Body of pancreas (tissue), 4 donors: Measurements from ENCODE around the gene TEX53.

Source experiments
- POLR2A ChIP-seq, 3 donors: fragments of 450-650 bp; IDR thresholded peaks; one replicate each; pipeline ENCODE4 v1.6.1; 2016; ENCODE audit warnings: antibody characterized with exemption in 3 of 3, mild to moderate bottlenecking in 2 of 3
- TF ChIP-seq, protein P1 (sequence below), 7 experiments: fragments of 450-650 bp in 4 of 7; fragments of 200-600 bp in 3 of 7; sonication (generic) in 3 of 7; IDR thresholded peaks; one replicate each; pipeline ENCODE4 v1.5.1; 2016 to 2019; ENCODE audit warnings: antibody characterized with exemption in 7 of 7

GRCh38 chr9:114693248-114693855 lies 35.7 kb upstream of the TEX53 start:
- no peak for TF ChIP-seq POLR2A (IDR thresholded peaks at IDR 0.05)
- TF ChIP-seq, protein P1, sequence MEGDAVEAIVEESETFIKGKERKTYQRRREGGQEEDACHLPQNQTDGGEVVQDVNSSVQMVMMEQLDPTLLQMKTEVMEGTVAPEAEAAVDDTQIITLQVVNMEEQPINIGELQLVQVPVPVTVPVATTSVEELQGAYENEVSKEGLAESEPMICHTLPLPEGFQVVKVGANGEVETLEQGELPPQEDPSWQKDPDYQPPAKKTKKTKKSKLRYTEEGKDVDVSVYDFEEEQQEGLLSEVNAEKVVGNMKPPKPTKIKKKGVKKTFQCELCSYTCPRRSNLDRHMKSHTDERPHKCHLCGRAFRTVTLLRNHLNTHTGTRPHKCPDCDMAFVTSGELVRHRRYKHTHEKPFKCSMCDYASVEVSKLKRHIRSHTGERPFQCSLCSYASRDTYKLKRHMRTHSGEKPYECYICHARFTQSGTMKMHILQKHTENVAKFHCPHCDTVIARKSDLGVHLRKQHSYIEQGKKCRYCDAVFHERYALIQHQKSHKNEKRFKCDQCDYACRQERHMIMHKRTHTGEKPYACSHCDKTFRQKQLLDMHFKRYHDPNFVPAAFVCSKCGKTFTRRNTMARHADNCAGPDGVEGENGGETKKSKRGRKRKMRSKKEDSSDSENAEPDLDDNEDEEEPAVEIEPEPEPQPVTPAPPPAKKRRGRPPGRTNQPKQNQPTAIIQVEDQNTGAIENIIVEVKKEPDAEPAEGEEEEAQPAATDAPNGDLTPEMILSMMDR (IDR thresholded peaks at IDR 0.05) = no peak
